Kidney tubule cell (primary cell): Measurements from ENCODE around the gene PLEKHG2.
"Not testable (repeated sequence)": the region's sequence is repeated elsewhere in the genome, so short reads cannot be mapped to it uniquely, and the experiment has no call there.

ENCODE experiments used
- DNase-seq: peaks from one replicate; pipeline ENCODE4 v3.0.0-alpha.2; 2018; ENCODE audit warnings: low spot score

PLEKHG2 gene

GRCh38 chr19:39412100-39412866, at the start of gene PLEKHG2:
Gene PLEKHG2, plus strand, starts transcription at chr19:39412669. Its CDS starts 1,418 bp downstream, at chr19:39414087.
- peak; percentile 100 for DNase-seq

GRCh38 chr19:39362682-39363657, 49.5 kb upstream of the PLEKHG2 start:
- DNase-seq = peak; percentile 83

DNA sequence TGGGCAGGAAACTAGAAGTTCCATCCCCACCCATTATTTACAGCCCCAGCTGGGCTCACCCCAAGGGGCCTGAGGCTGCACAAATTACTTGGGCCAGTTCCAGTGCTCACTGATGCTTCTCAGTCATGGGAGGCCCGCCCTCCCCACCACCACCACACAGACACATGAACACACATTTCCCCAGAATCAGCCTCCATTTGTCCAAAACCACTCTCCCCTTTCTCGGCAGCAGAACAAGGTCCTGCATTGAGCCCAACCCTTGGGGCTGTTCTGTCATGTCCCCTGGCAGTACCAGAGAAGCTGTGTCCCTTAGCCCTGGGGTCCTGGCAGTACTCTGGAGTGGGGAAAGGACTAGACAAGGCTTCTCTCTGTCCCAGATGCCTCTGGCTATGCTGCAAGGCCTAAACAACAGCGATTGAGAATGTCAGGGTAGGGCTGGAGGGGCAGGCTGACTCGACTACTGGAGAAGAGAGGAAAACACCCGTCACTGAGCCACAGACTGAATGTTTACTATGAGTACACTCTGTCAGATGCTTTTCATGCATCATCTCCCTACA, 48.5 kb upstream of the PLEKHG2 start:
- DNase-seq = peak; percentile 40

GRCh38 chr19:39365531-39365930, 46.9 kb upstream of the PLEKHG2 start:
- DNase-seq = no peak

- DNase-seq = no peak
Measured at GRCh38 chr19:39369200-39369599, 43.3 kb upstream of the PLEKHG2 start.

DNA sequence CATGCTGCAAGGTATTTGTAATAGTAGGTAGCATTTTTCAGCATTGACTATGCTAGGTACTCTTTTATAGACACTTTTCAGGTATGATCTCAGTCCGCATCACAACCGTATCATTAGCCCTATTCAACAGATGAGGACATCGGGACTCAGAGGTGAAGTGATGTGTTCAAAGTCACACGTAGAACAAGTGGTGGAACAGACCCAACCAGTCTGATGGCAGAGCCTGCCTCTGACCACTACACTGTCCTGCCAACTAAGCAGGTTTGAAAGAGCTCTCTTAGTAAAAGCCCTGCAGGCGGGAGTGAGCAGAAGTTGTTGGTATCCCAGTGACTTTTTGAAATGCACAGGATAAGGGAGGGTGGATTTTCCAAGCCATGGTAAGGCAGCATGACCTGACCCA, 41.7 kb upstream of the PLEKHG2 start:
- DNase-seq = no peak

GRCh38 chr19:39372047-39372802, 40.2 kb upstream of the PLEKHG2 start:
- DNase-seq = no peak

DNA sequence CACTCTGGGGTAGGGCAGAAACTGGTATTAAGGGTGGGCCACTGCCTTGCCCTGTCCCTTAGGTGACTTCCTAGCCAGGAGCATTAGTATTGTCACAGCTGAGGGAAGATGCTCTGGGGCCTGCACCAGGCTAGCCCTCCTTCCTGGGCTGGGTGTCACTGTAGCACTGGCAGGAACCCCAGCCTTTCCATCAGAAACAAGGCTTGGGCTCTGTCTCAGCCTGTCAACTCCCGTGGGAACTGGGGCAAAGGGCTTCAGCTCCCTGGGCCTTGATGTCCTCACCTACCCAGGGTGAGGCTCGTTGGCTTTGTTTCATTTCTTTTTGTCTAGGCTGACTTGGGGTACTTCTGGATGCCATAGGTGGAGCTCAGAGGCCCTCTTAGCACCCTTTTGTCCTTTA, 39.5 kb upstream of the PLEKHG2 start:
- DNase-seq = no peak

- no peak for DNase-seq
Measured at GRCh38 chr19:39375929-39376328, 36.5 kb upstream of the PLEKHG2 start.

DNA sequence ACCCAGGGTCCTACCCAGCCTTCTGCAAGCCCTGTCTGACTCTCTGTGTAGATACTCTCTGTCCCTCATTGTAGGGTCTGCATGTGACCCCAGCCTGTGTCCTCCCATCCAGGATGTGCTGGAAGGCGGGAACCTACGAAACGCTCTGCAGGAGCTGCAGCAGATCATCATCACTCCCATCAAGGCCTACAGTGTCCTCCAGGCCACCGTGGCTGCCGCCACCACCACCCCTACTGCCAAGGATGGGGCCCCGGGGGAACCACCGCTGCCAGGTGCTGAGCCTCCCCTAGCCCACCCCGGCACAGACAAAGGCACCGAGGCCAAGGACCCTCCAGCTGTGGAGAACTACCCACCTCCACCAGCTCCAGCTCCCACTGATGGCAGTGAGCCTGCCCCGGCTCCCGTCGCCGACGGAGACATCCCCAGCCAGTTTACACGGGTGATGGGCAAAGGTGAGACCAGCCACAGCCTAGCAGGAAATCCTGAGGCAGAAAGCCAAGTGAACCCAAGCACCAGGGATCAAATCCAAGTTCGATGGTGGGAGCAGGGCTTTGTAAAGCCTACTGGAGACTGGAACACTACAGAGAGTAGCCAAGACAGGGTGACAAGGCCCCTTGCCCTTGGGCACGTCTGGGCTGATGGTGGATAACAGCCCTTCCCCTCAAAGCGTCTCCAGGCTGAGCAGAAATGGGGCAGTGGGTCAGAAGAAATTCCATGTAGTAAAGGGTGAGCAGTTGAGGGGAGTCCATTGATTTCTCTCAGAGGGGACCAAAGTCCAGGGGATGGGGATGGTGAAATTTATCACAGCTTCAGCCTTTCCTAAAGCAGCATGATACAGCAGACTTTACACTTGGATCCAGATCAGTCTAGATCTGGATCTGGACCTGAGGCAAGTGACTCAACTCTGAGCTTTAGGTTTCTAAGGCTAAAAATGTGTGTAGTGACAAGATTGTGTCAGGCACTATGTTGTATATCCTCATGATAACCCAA, 34.8 kb upstream of the PLEKHG2 start:
- DNase-seq = no peak

DNA sequence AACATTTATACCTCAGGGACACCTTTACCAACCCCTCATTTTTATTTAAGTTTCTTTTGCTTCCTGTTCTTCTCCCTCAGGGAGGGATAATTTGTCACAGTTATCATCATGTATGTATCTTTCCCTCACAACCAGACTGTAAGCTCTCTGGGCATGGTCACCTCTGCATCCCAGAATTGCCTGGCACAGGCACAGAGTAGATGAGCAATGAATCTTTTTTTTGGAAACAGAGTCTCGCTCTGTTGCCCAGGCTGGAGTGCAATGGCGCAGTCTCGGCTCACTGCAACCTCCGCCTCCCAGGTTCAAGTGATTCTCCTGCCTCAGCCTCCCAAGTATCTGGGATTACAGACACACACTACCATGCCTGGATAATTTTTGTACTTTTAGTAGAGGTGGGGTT, 33.1 kb upstream of the PLEKHG2 start:
- not testable (repeated sequence) for DNase-seq

- DNase-seq = no peak
Measured at GRCh38 chr19:39379865-39380396, 32.5 kb upstream of the PLEKHG2 start.

DNA sequence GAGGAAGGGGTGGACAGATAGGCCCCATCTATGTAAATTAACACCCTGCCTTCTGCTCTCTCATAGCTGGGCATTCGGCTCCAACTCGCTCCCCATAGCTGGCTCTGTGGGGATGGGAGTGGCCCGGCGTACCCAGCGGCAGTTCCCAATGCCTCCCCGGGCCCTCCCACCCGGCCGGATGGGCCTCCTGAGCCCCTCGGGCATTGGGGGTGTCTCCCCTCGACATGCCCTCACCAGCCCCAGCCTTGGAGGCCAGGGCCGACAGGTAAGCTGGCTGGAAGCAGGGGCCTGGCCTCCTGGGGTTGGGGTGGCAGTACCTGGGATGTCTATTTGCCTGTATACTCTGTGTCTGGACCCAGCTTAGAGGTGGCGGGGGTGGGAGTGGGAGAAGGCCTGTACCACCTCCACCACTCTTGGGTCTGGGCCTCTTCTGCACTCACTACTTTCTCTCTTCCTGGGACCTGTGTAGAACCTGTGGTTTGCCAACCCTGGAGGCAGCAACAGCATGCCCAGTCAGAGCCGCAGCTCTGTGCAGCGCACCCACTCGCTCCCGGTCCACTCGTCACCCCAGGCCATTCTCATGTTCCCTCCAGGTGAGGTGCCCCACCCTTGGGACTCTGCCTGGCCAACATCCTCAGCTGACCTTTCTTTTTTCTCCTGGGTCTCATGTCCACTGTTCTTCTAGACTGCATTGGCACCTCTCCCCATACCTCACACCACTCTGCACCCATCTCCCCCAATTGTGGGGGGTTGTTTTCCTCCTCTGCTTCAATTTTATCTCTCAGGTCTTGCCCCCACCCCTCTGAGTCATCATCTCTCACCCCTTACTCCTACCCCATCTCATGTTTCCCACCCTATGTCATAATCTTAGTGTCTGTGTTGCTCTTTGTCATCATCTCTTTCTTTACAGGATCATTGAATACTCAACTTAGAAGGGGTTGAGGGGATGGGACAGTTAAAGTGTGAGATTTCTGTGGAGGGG, 31.7 kb upstream of the PLEKHG2 start:
- DNase-seq = no peak

- DNase-seq = no peak
Measured at GRCh38 chr19:39381910-39382611, 30.4 kb upstream of the PLEKHG2 start.

- no peak for DNase-seq
Measured at GRCh38 chr19:39382991-39383828, 29.3 kb upstream of the PLEKHG2 start.

- DNase-seq = no peak
Measured at GRCh38 chr19:39384839-39385568, 27.5 kb upstream of the PLEKHG2 start.
